Fibroblast of lung (primary cell): ENCODE results near the gene AP3D1.
"Not testable (repeated sequence)": the region's sequence is repeated elsewhere in the genome, so short reads cannot be mapped to it uniquely, and the experiment has no call there.

Experiments
- EZH2 ChIP-seq: IDR thresholded peaks from 2 replicates; pipeline ENCODE4 v1.5.1; 2012; ENCODE audit warnings: low read length, control low read depth, mild to moderate bottlenecking; ENCODE audit errors: missing control alignments
- TF ChIP-seq, protein P1 (sequence below), 2 donors: IDR thresholded peaks in 1 of 2; conservative IDR thresholded peaks in 1 of 2; 1 replicate in 1 of 2; 2 replicates in 1 of 2; pipeline ENCODE4 v1.5.1; 2011 to 2012; ENCODE audit warnings: low read length in 2 of 2, control low read depth in 1 of 2, inconsistent platforms in 1 of 2, low read depth in 1 of 2, mild to moderate bottlenecking in 1 of 2

- TF ChIP-seq EZH2 = not testable (repeated sequence)
- TF ChIP-seq, protein P1, sequence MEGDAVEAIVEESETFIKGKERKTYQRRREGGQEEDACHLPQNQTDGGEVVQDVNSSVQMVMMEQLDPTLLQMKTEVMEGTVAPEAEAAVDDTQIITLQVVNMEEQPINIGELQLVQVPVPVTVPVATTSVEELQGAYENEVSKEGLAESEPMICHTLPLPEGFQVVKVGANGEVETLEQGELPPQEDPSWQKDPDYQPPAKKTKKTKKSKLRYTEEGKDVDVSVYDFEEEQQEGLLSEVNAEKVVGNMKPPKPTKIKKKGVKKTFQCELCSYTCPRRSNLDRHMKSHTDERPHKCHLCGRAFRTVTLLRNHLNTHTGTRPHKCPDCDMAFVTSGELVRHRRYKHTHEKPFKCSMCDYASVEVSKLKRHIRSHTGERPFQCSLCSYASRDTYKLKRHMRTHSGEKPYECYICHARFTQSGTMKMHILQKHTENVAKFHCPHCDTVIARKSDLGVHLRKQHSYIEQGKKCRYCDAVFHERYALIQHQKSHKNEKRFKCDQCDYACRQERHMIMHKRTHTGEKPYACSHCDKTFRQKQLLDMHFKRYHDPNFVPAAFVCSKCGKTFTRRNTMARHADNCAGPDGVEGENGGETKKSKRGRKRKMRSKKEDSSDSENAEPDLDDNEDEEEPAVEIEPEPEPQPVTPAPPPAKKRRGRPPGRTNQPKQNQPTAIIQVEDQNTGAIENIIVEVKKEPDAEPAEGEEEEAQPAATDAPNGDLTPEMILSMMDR (conservative IDR thresholded peaks at IDR 0.05 in 1 of 2, IDR thresholded peaks at IDR 0.05 in 1 of 2; ENCODE audit: low read depth in 1 of 2, low read length in 2 of 2) = not testable (repeated sequence)
Measured at GRCh38 chr19:2200624-2201294, 49.4 kb upstream of the AP3D1 start.
